Uterus (tissue), 4 donors: Measurements from ENCODE around the gene C14orf119. TPM values are rescaled to one million over a fixed set of nuclear protein-coding genes. Genes with fewer than 3 reads are reported as not detected.

Experiments used
- DNase-seq, 2 donors: peaks; one replicate each; pipeline ENCODE4 v3.0.0-alpha.2; 2019 to 2020
- H3K27ac ChIP-seq, 2 donors: fragments of 200-600 bp; sonication (generic); 1 replicate in 1 of 2; 2 replicates in 1 of 2; pipeline ENCODE4 v1.5.1; 2016 to 2018
- H3K27me3 ChIP-seq, 2 donors: fragments of 200-600 bp; sonication (generic); one replicate each; pipeline ENCODE4 v1.5.1; 2018 to 2019; ENCODE audit warnings: control low read depth in 1 of 2
- H3K36me3 ChIP-seq, 2 donors: fragments of 200-600 bp; sonication (generic); one replicate each; pipeline ENCODE4 v1.5.1; 2019; ENCODE audit warnings: control low read depth in 1 of 2
- H3K4me1 ChIP-seq, 2 donors: fragments of 200-600 bp; sonication (generic); one replicate each; pipeline ENCODE4 v1.5.1; 2018 to 2019; ENCODE audit warnings: control low read depth in 1 of 2
- H3K4me3 ChIP-seq, 2 donors: fragments of 200-600 bp; sonication (generic); 1 replicate in 1 of 2; 2 replicates in 1 of 2; pipeline ENCODE4 v1.5.1; 2018 to 2019; ENCODE audit warnings: mild to moderate bottlenecking in 1 of 2
- H3K9me3 ChIP-seq, 2 donors: fragments of 200-600 bp; sonication (generic); one replicate each; pipeline ENCODE4 v1.5.1; 2019; ENCODE audit warnings: control low read depth in 1 of 2
- POLR2A ChIP-seq, 2 donors: fragments of 450-650 bp; IDR thresholded peaks; one replicate each; pipeline ENCODE4 v1.6.1; 2016; ENCODE audit warnings: antibody characterized with exemption in 2 of 2, mild to moderate bottlenecking in 1 of 2, moderate library complexity in 1 of 2
- intact Hi-C: fragments of 100-400 bp; cut with DNase I; formaldehyde crosslinking; loops from one replicate; pipeline ENCODE4 v1.15.1; 2023; ENCODE audit warnings: low total_unique reads
- total RNA-seq, 4 donors: library from RNA; depleted of rRNA in 3 of 4; stranded (reverse); fragments of >200 nt in 3 of 4; gene quantifications; one replicate each; pipeline versions ENCODE4 v1.1.0 to v1.2.4, GENCODE V29; 2014 to 2023
- TF ChIP-seq, protein P1 (sequence below), 4 experiments: fragments of 200-600 bp in 2 of 4; fragments of 450-650 bp in 2 of 4; sonication (generic) in 2 of 4; IDR thresholded peaks; one replicate each; pipeline ENCODE4 v1.5.1; 2016 to 2019; ENCODE audit warnings: antibody characterized with exemption in 4 of 4, mild to moderate bottlenecking in 2 of 4, moderate library complexity in 1 of 4
- donor health status: DM: yes; HTN: yes; CAD: no.

C14orf119 gene
- total RNA-seq, 4 donors from 2014 or later = 12.3 to 41.6 (median 26.7) TPM

DNA sequence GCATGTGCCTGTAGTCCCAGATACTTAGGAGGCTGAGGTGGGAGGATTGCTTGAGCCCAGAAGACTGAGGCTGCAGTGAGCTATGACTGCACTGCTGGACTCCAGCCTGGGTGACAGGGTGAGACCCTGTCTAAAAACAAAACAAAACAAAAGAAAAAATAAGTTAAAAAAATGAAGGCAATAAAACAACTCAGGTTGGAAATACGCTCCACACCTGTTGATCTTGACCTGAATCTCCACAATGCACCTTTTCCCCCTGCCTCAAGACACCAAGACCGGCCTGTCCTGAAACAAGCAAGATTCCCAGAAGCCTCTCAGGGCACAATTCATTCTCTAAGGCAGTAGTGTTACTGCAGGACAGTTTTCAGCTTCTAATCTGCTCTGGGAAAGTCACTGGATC lies 44.6 kb downstream of the C14orf119 start:
- intact Hi-C loops = no loop called here
- no peak for TF ChIP-seq POLR2A (IDR thresholded peaks at IDR 0.05)
- TF ChIP-seq, protein P1, sequence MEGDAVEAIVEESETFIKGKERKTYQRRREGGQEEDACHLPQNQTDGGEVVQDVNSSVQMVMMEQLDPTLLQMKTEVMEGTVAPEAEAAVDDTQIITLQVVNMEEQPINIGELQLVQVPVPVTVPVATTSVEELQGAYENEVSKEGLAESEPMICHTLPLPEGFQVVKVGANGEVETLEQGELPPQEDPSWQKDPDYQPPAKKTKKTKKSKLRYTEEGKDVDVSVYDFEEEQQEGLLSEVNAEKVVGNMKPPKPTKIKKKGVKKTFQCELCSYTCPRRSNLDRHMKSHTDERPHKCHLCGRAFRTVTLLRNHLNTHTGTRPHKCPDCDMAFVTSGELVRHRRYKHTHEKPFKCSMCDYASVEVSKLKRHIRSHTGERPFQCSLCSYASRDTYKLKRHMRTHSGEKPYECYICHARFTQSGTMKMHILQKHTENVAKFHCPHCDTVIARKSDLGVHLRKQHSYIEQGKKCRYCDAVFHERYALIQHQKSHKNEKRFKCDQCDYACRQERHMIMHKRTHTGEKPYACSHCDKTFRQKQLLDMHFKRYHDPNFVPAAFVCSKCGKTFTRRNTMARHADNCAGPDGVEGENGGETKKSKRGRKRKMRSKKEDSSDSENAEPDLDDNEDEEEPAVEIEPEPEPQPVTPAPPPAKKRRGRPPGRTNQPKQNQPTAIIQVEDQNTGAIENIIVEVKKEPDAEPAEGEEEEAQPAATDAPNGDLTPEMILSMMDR (IDR thresholded peaks at IDR 0.05) = no peak
- Histone ChIP-seq H3K4me1 (peaks cover 5 to 12% of the 10 kb centered on the region in 2 donors), H3K36me3 (no peaks in the 10 kb centered on the region), H3K27ac (peak overlapping the region in 1 of 2 donors; percentile 96), H3K27me3 (no peaks in the 10 kb centered on the region), H3K9me3 (no peaks in the 10 kb centered on the region), H3K4me3 (no peak overlapping the region)
- no peak for DNase-seq

DNA sequence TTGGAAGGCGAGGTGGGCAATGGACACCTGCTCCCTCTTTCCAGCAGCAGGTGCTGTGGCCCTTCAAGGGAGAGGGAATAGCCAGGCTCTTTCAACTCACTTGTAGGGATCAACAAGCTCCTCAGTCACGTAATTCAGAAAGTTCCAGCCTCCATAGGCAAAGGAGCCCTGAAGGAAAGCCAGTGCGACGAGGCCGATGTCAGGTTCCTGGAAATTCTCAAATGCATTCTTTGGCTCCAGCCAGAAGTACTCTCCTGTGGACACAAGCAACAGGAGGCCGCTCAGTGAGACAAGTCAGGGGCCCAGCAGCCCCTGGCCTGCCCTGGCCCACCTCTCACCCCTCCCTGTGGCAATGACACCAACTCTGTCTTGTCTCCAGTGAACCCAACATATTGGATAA lies 45.1 kb downstream of the C14orf119 start:
- peak overlapping the region; percentile 18 to 96 for H3K27ac ChIP-seq
- H3K36me3 ChIP-seq = no peaks in the 10 kb centered on the region
- intact Hi-C loops = no loop called here
- TF ChIP-seq, protein P1 (IDR thresholded peaks at IDR 0.05) = no peak
- no peak for TF ChIP-seq POLR2A (IDR thresholded peaks at IDR 0.05)
- H3K27me3 ChIP-seq = no peaks in the 10 kb centered on the region
- H3K4me1 ChIP-seq = peaks cover 5 to 12% of the 10 kb centered on the region in 2 donors
- no peaks in the 10 kb centered on the region for H3K9me3 ChIP-seq
- no peak overlapping the region for H3K4me3 ChIP-seq
- DNase-seq = no peak

DNA sequence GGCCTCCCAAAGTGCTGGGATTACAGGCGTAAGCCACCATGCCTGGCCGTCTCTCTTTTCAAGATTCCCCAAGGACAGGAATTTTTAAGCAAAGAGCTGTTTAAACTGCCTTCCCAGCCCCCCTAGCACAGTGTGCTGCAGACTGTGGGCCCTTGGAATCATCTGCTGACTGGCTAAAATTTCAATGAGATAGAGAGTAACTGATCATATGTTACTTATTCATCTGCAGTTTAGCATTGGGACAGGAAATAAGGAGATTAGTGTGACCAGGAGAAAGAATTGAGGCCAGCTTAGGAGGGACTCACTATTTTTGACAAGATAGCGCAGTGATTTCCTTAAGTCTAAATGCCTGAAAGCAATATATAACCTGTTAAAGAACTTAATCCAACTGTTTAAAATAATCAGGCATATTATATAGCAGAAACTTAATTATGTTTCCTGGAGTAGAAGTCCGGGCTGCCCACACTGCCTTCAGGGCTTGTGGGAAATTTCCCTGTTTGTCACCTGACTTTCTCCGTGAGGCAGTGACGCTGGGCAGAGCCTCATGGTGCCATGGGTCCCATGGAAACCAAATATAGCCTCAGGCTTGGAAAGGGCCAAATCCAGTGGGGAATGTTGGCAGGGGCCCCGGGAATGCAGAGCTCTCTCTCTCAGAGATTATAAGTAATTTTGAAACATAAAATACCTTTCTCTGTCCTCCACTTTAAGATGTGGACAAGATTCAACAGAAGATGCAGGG lies 46.6 kb downstream of the C14orf119 start:
- intact Hi-C loops = no loop called here
- Histone ChIP-seq H3K27me3 (no peaks in the 10 kb centered on the region), H3K4me1 (peaks cover 8 to 12% of the 10 kb centered on the region in 2 donors), H3K9me3 (no peaks in the 10 kb centered on the region), H3K27ac (peak overlapping the region; percentile 96), H3K4me3 (no peak overlapping the region), H3K36me3 (no peaks in the 10 kb centered on the region)
- peak; percentile 68 for DNase-seq
- TF ChIP-seq POLR2A (IDR thresholded peaks at IDR 0.05) = no peak
- TF ChIP-seq, protein P1 (IDR thresholded peaks at IDR 0.05) = no peak

DNA sequence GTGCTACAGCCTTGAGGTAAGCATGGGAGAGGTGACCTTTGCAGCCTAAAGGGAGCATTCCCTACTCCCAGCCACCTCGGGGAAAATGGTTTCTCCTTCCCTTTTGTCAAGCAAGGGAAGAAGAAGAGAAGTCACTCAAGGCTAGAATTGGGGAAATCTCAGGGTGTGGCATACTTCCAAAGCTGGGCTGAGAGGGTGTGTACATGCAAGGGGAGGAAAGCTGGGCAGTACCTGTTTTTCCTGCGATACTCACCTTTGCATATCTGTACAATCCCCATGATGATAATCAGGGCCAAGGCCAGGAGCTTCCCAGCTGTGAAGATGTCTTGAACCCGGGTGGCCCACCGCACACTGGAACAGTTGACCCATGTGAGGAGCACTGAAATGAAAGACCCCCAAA lies 47.5 kb downstream of the C14orf119 start:
- H3K4me1 ChIP-seq = peaks cover 12% of the 10 kb centered on the region in 2 donors
- no peaks in the 10 kb centered on the region for H3K27me3 ChIP-seq
- DNase-seq = no peak
- no peaks in the 10 kb centered on the region for H3K36me3 ChIP-seq
- H3K27ac ChIP-seq = peak overlapping the region; percentile 96
- no peak overlapping the region for H3K4me3 ChIP-seq
- intact Hi-C loops = no loop called here
- no peak for TF ChIP-seq POLR2A (IDR thresholded peaks at IDR 0.05)
- TF ChIP-seq, protein P1 (IDR thresholded peaks at IDR 0.05) = no peak
- no peaks in the 10 kb centered on the region for H3K9me3 ChIP-seq

DNA sequence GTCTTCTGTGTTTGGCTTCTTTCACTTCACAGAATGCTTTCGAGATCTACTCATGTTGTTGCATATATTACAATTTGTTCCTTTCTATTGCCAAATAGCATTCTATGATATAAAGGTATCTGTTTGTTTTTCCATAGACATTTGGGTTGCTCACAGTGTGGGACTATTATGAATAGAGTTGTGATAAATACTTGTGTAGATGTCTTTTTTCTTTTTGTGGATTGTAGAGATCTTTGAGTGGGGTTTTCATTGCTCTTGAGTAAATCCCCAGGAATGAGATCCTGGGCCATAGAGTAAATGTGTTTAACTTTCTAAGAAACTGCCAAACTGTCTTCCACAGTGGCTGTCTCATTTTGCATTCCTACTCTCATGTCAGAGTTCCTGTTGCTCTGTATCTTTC lies 48.6 kb downstream of the C14orf119 start:
- no peak for DNase-seq
- Histone ChIP-seq H3K9me3 (no peaks in the 10 kb centered on the region), H3K4me3 (no peak overlapping the region), H3K4me1 (peaks cover 11 to 12% of the 10 kb centered on the region in 2 donors), H3K27ac (peak overlapping the region; percentile 96), H3K36me3 (no peaks in the 10 kb centered on the region), H3K27me3 (no peaks in the 10 kb centered on the region)
- TF ChIP-seq, protein P1 (IDR thresholded peaks at IDR 0.05) = no peak
- TF ChIP-seq POLR2A (IDR thresholded peaks at IDR 0.05) = no peak
- intact Hi-C loops = no loop called here
